GM19239 (cell line): ENCODE measurements around the gene PLCH1.
A peak's percentile ranks its signal among the peaks of the same experiment; 100 is the strongest.

Experiments used
- DNase-seq: peaks from one replicate; pipeline ENCODE4 v3.0.0; 2011; ENCODE audit warnings: low spot score; ENCODE audit not compliant: insufficient read length
- FAIRE-seq: peaks from 2 replicates; lab custom pipeline; 2011; peaks lifted over from hg19 to GRCh38; lab: Jason Lieb, UNC

The PLCH1 gene

GRCh38 chr3:155747286-155747945 is 2.5 kb upstream of the PLCH1 start:
- DNase-seq (no peak), FAIRE-seq (no peak)

GRCh38 chr3:155746703-155747102 is 1.8 kb upstream of the PLCH1 start:
- no peak for FAIRE-seq
- no peak for DNase-seq

- DNase-seq (no peak), FAIRE-seq (no peak)
Observed at GRCh38 chr3:155745795-155746550, 1.1 kb upstream of the PLCH1 start.

- FAIRE-seq: no peak
- DNase-seq: peak; percentile 28
Observed at GRCh38 chr3:155744010-155744625, 753 bp downstream of the PLCH1 start.

- no peak for DNase-seq
- no peak for FAIRE-seq
Observed at GRCh38 chr3:155743606-155744005, 1.3 kb downstream of the PLCH1 start.

GRCh38 chr3:155742349-155742965 is 2.4 kb downstream of the PLCH1 start:
- no peak for FAIRE-seq
- no peak for DNase-seq

- FAIRE-seq (no peak), DNase-seq (no peak)
Observed at GRCh38 chr3:155741603-155742002, 3.3 kb downstream of the PLCH1 start.

GRCh38 chr3:155741101-155741500 is 3.8 kb downstream of the PLCH1 start:
- no peak for DNase-seq
- FAIRE-seq: no peak

- FAIRE-seq: no peak
- no peak for DNase-seq
Observed at GRCh38 chr3:155739154-155739553, 5.7 kb downstream of the PLCH1 start.

GRCh38 chr3:155738580-155739076 is 6.2 kb downstream of the PLCH1 start:
- FAIRE-seq (no peak), DNase-seq (no peak)

- peak; percentile 60 for DNase-seq
- peak; percentile 93 for FAIRE-seq
Observed at GRCh38 chr3:155737844-155738460, 6.9 kb downstream of the PLCH1 start.

GRCh38 chr3:155736381-155736780 is 8.5 kb downstream of the PLCH1 start:
- FAIRE-seq (no peak), DNase-seq (no peak)

- FAIRE-seq: no peak
- DNase-seq: no peak
Observed at GRCh38 chr3:155730843-155731242, 14.0 kb downstream of the PLCH1 start.

- no peak for DNase-seq
- FAIRE-seq: no peak
Observed at GRCh38 chr3:155727836-155728235, 17.0 kb downstream of the PLCH1 start.

GRCh38 chr3:155714295-155714718 is 30.6 kb downstream of the PLCH1 start:
- no peak for DNase-seq

GRCh38 chr3:155712008-155712407 is 32.9 kb downstream of the PLCH1 start:
- DNase-seq (peak; percentile 4), FAIRE-seq (peak; percentile 35)

More at GRCh38 chr3:155714295-155714718, 30.6 kb downstream of the PLCH1 start:
- no peak for FAIRE-seq

GRCh38 chr3:155704771-155705559 is 39.9 kb downstream of the PLCH1 start:
- no peak for DNase-seq
- no peak for FAIRE-seq

GRCh38 chr3:155704061-155704460 is 40.8 kb downstream of the PLCH1 start:
- no peak for FAIRE-seq
- no peak for DNase-seq
